ENCODE measurements around the gene PDE6H. TPM values are rescaled to one million over a fixed set of nuclear protein-coding genes. Genes with fewer than 3 reads are reported as not detected.

PDE6H gene
- total and polyA plus RNA-seq, 2 donors (not counting 3 experiments of a cell fraction or from before 2014, with no cell fraction given) = not detected

- H4K20me1 ChIP-seq (replicated peaks; ENCODE audit: control insufficient read depth, extremely low read depth, insufficient read depth, low read length) = no peaks in the 10 kb centered on the region
- ChIA-PET CTCF (interaction anchor here (0.6 kb wide), 1 partner anchor 10 kb away, joined by 3 read pairs; no protein-coding TSS in a partner anchor), POLR2A (interaction anchor here (0.6 kb wide), 1 partner anchor 473 kb away, joined by 4 read pairs; no protein-coding TSS in a partner anchor)
- H3K4me2 ChIP-seq (ENCODE audit: insufficient read depth, low read length) = no peak overlapping the region
- no peaks in the 10 kb centered on the region for H3K9me1 ChIP-seq (replicated peaks; ENCODE audit: control insufficient read depth, extremely low read depth, insufficient read depth, low read length)
- no peak overlapping the region for H2AFZ ChIP-seq (ENCODE audit: low read depth, low read length)
- no peak overlapping the region for H3K27ac ChIP-seq (ENCODE audit: insufficient read depth, low read depth, low read length)
- FAIRE-seq (no peak), DNase-seq (ENCODE audit: low read depth, low spot score) (no peak)
- H3K9ac ChIP-seq (replicated peaks; ENCODE audit: extremely low read depth, insufficient read depth, low read length) = no peak overlapping the region
- dilution Hi-C loops (cut with MboI; ENCODE audit: extremely low pct_ligation_motif_present, low sequenced_read_pairs) (no loop called here), intact Hi-C loops (cut with micrococcal nuclease) (no loop called here)
- H3K4me3 ChIP-seq (replicated peaks in 1 of 3; ENCODE audit: insufficient read depth in 1 of 3, low read depth in 1 of 3, low read length in 3 of 3) = no peak overlapping the region
- H3K36me3 ChIP-seq (ENCODE audit: control insufficient read depth in 2 of 2, extremely low read depth in 1 of 2, insufficient read depth in 2 of 2, low read length in 2 of 2) = no peaks in the 10 kb centered on the region
- H3K27me3 ChIP-seq (ENCODE audit: control insufficient read depth in 2 of 2, insufficient read depth in 2 of 2, low read length in 2 of 2) = no peaks in the 10 kb centered on the region
- BruUV-seq (replicated peaks) = no TSS peak
- H3K9me3 ChIP-seq (replicated peaks; ENCODE audit: control insufficient read depth, insufficient read depth, low read length) = no peaks in the 10 kb centered on the region
- peaks cover 6% of the 10 kb centered on the region for H3K4me1 ChIP-seq (ENCODE audit: control insufficient read depth, extremely low read depth, insufficient read depth, low read length)
- no peak for TF ChIP-seq MAX (IDR thresholded peaks at IDR 0.05; ENCODE audit: insufficient read depth, insufficient read length)
- no peak for TF ChIP-seq EZH2 (IDR thresholded peaks at IDR 0.05; ENCODE audit: borderline replicate concordance, low read depth, low read length, severe bottlenecking)
- no peaks in the 10 kb centered on the region for H3K79me2 ChIP-seq (ENCODE audit: control insufficient read depth, insufficient read depth, low read length)
Measured at GRCh38 chr12:14927267-14927666, 45.6 kb upstream of the PDE6H start.

GRCh38 chr12:14928931-14929330 lies 43.9 kb upstream of the PDE6H start:
- Histone ChIP-seq H3K4me3 (replicated peaks in 1 of 3; ENCODE audit: insufficient read depth in 1 of 3, low read depth in 1 of 3, low read length in 3 of 3) (no peak overlapping the region), H3K27me3 (ENCODE audit: control insufficient read depth in 2 of 2, insufficient read depth in 2 of 2, low read length in 2 of 2) (no peaks in the 10 kb centered on the region), H3K9ac (replicated peaks; ENCODE audit: extremely low read depth, insufficient read depth, low read length) (no peak overlapping the region), H3K36me3 (ENCODE audit: control insufficient read depth in 2 of 2, extremely low read depth in 1 of 2, insufficient read depth in 2 of 2, low read length in 2 of 2) (no peaks in the 10 kb centered on the region), H3K4me2 (ENCODE audit: insufficient read depth, low read length) (no peak overlapping the region), H2AFZ (ENCODE audit: low read depth, low read length) (no peak overlapping the region), H3K27ac (ENCODE audit: insufficient read depth, low read depth, low read length) (no peak overlapping the region), H3K9me1 (replicated peaks; ENCODE audit: control insufficient read depth, extremely low read depth, insufficient read depth, low read length) (no peaks in the 10 kb centered on the region), H3K79me2 (ENCODE audit: control insufficient read depth, insufficient read depth, low read length) (no peaks in the 10 kb centered on the region), H3K9me3 (replicated peaks; ENCODE audit: control insufficient read depth, insufficient read depth, low read length) (no peaks in the 10 kb centered on the region), H3K4me1 (ENCODE audit: control insufficient read depth, extremely low read depth, insufficient read depth, low read length) (peaks cover 6% of the 10 kb centered on the region), H4K20me1 (replicated peaks; ENCODE audit: control insufficient read depth, extremely low read depth, insufficient read depth, low read length) (no peaks in the 10 kb centered on the region)
- BruUV-seq (replicated peaks) = no TSS peak
- ChIA-PET POLR2A (no interaction called here), CTCF (interaction anchor here (0.7 to 1.0 kb wide), 2 partner anchors 9 to 23 kb away, joined by 3 read pairs; partner anchors contain the start of gene ERP27)
- FAIRE-seq = no peak
- DNase-seq (ENCODE audit: low read depth, low spot score) = peak; percentile 40
- TF ChIP-seq EZH2 (IDR thresholded peaks at IDR 0.05; ENCODE audit: borderline replicate concordance, low read depth, low read length, severe bottlenecking) = no peak
- no peak for TF ChIP-seq GATA2 (IDR thresholded peaks at IDR 0.05; ENCODE audit: insufficient read depth, insufficient read length, low read depth, low read length)
- TF ChIP-seq FOS (IDR thresholded peaks at IDR 0.05; ENCODE audit: borderline replicate concordance, insufficient read depth, low read length) = no peak
- TF ChIP-seq POLR2AphosphoS5 (IDR thresholded peaks at IDR 0.05; ENCODE audit: insufficient read depth, low read depth, low read length) = no peak
- TF ChIP-seq POLR2A (IDR thresholded peaks at IDR 0.05; ENCODE audit: low read depth, low read length) = no peak
- no peak for TF ChIP-seq CTCF (IDR thresholded peaks at IDR 0.05; ENCODE audit: extremely low read depth in 1 of 2, insufficient read depth in 1 of 2, low read depth in 1 of 2, low read length in 2 of 2)
- TF ChIP-seq JUN (IDR thresholded peaks at IDR 0.05; ENCODE audit: borderline replicate concordance, insufficient read depth, insufficient read length, low read depth) = no peak
- TF ChIP-seq MAX (IDR thresholded peaks at IDR 0.05; ENCODE audit: insufficient read depth, insufficient read length) = no peak
- TF ChIP-seq MYC (IDR thresholded peaks at IDR 0.05; ENCODE audit: low read depth, low read length) = no peak
- intact Hi-C loops (cut with micrococcal nuclease) = loop anchor here (1.0 kb wide), 1 partner anchor 19 kb away; no protein-coding TSS in a partner anchor
- dilution Hi-C loops (cut with MboI; ENCODE audit: extremely low pct_ligation_motif_present, low sequenced_read_pairs) = no loop called here
